GM18870 (cell line): ENCODE results near the gene RNF31.
"Not testable (repeated sequence)": the region's sequence is repeated elsewhere in the genome, so short reads cannot be mapped to it uniquely, and the experiment has no call there.

ENCODE experiments used
- ATAC-seq: cut with Tn5 transposase; IDR thresholded peaks from one replicate; pipeline ENCODE4 v1.9.1; 2021; ENCODE audit warnings: moderate library complexity; ENCODE audit not compliant: unreplicated experiment

Gene RNF31

GRCh38 chr14:24197056-24197450 lies 49.8 kb downstream of the RNF31 start:
- ATAC-seq = no peak

DNA sequence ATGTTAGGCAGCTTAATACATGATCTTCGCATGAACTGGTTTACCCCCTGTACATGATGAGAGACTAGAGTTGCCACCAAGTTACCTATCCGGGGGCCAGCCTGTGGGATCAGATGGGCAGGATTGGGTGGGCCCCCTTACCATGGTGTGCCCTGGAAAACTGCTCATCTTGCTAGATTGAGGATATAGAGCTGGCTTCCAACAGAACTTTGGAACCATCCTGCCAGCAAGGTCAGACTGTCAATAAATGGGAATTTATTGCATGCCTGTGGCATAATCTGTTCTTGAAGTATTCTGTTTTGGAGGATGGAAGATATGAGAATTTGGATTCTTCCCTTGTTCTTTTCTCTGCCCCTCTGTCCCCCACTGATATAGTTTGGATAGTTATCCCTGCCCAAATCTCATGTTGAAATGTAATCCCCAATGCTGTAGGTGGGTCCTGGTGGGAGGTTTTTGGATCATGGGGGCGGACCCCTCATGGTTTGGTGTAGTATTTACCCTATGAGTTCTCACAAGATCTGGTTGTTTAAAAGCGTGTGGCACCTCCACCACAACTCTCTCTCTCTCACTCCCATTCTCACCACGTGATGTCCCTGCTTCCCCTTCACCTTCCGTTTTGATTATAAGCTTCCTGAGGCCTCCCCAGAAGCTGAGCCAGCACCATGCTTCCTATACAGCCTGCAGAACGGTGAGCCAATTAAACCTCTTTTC lies 51.7 kb downstream of the RNF31 start:
- no peak for ATAC-seq

GRCh38 chr14:24202538-24202937 lies 55.2 kb downstream of the RNF31 start:
- not testable (repeated sequence) for ATAC-seq

DNA sequence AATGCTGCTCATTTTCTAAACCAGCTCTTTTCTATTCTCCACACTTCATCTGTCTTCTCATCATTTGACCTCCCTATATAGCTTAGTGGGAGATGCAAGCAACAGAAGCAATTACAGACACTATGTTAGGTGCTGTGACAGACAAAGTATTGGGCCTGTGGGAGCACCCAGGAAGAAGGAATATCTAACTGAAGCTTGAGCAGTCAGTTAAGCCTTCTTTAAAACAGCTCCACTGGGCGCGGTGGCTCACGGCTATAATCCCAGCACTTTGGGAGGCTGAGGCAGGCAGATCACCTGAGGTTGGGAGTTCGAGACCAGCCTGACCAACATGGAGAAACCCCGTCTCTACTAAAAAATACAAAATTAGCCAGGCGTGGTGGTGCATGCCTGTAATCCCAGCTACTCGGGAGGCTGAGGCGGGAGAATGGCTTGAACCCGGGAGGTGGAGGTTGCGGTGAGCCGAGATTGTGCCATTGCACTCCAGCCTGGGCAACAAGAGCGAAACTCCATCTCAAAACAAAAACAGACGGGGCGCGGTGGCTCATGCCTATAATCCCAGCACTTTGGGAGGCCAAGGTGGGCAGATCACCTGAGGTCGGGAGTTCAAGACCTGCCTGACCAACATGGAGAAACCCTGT lies 56.1 kb downstream of the RNF31 start:
- not testable (repeated sequence) for ATAC-seq

DNA sequence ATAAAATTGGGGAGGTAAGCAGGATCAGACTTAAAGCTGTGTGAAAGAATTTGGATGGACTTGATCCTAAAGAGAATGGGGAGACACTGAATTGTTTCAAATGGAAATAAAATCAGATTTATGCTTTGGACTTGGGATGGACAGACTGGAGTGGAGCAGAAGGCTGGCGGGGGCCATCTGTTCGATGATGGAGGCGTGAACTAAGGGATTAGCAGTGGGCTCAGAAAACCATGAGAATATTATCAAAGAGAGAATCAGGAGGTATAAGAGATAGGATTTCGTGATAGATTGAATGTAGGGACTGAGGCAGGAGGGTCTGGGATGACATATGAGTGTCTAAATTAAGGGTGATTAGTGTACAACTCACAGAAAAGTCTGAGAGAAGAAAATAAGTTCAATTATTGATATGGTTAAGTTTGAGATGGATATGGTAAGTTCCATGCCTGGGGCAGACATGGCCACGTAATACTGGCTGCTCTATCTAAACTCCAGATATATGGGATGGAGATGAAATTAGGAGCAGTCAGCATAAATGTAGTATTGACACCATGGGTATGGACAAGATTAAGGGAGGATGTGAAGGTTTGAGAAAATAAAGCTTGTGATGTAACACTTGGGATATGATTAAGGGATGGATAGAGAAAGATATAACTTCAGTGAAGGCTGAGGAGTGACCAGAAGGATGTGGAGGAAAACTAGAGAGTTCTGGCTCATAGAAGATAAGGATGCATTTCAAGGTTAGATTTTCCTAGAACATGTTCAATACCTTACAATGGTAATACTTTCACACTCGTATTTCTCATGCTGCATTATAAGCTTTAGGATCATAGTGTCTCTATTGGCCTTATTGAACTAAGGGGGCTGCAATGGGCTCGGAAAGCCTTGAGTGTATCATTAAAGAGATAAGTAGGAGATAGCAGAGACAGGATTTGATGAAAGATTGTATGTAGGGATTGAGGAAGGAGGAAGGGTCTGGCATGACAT lies 57.2 kb downstream of the RNF31 start:
- ATAC-seq = no peak

GRCh38 chr14:24206260-24207103 lies 59.2 kb downstream of the RNF31 start:
- no peak for ATAC-seq

DNA sequence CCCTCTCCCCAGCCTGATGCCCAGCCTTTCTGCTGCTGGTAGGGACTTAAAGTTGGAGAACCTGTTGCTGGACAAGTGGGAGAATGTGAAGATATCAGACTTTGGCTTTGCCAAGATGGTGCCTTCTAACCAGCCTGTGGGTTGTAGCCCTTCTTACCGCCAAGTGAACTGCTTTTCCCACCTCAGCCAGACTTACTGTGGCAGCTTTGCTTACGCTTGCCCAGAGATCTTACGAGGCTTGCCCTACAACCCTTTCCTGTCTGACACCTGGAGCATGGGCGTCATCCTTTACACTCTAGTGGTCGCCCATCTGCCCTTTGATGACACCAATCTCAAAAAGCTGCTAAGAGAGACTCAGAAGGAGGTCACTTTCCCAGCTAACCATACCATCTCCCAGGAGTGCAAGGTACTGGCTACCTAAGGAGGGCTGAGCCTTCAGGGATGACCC lies 59.8 kb downstream of the RNF31 start:
- no peak for ATAC-seq

- no peak for ATAC-seq
Measured at GRCh38 chr14:24207625-24208024, 60.3 kb downstream of the RNF31 start.
